ENCODE measurements around the gene DNAJB1.
A peak's percentile ranks its signal among the peaks of the same experiment; 100 is the strongest.
"Not testable (repeated sequence)": the region's sequence is repeated elsewhere in the genome, so short reads cannot be mapped to it uniquely, and the experiment has no call there.

DNAJB1 gene

GRCh38 chr19:14552006-14552360, 33.8 kb upstream of the DNAJB1 start:
- not testable (repeated sequence) for DNase-seq

- peak; percentile 73 for DNase-seq
Measured at GRCh38 chr19:14551134-14552005, 33.2 kb upstream of the DNAJB1 start.

GRCh38 chr19:14550201-14550754, 32.1 kb upstream of the DNAJB1 start:
- no peak for DNase-seq

- no peak for DNase-seq
Measured at GRCh38 chr19:14545716-14546082, 27.5 kb upstream of the DNAJB1 start.

- DNase-seq = no peak
Measured at GRCh38 chr19:14544977-14545715, 26.9 kb upstream of the DNAJB1 start.

GRCh38 chr19:14544047-14544446, 25.9 kb upstream of the DNAJB1 start:
- no peak for DNase-seq

GRCh38 chr19:14542711-14543328, 24.6 kb upstream of the DNAJB1 start:
- DNase-seq = no peak

- DNase-seq = not testable (repeated sequence)
Measured at GRCh38 chr19:14541979-14542378, 23.8 kb upstream of the DNAJB1 start.

GRCh38 chr19:14540741-14541525, 22.7 kb upstream of the DNAJB1 start:
- no peak for DNase-seq

- no peak for DNase-seq
Measured at GRCh38 chr19:14536926-14537692, 18.9 kb upstream of the DNAJB1 start.

GRCh38 chr19:14533450-14533849, 15.3 kb upstream of the DNAJB1 start:
- DNase-seq = no peak

GRCh38 chr19:14530506-14530905, 12.3 kb upstream of the DNAJB1 start:
- DNase-seq = no peak

GRCh38 chr19:14530005-14530348, 11.8 kb upstream of the DNAJB1 start:
- no peak for DNase-seq

GRCh38 chr19:14529254-14530004, 11.2 kb upstream of the DNAJB1 start, which contains the start of gene TECR:
TECR (plus strand) TSS chr19:14529594; CDS start chr19:14529697, 103 bp downstream.
- DNase-seq = peak; percentile 100

- no peak for DNase-seq
Measured at GRCh38 chr19:14528419-14529253, 10.4 kb upstream of the DNAJB1 start.

GRCh38 chr19:14526423-14526822, 8.2 kb upstream of the DNAJB1 start:
- no peak for DNase-seq

- no peak for DNase-seq
Measured at GRCh38 chr19:14525729-14526128, 7.5 kb upstream of the DNAJB1 start.

- no peak for DNase-seq
Measured at GRCh38 chr19:14520543-14520942, 2.3 kb upstream of the DNAJB1 start.

- DNase-seq = no peak
Measured at GRCh38 chr19:14519860-14520407, 1.7 kb upstream of the DNAJB1 start.
